Inferior parietal cortex (tissue), 1 donor: ENCODE data around the gene KRTAP4-1.
"Not testable (repeated sequence)": the region's sequence is repeated elsewhere in the genome, so short reads cannot be mapped to it uniquely, and the experiment has no call there.

Source experiments
- DNase-seq: peaks from one replicate; pipeline ENCODE4 v3.0.0-alpha.2; 2016; ENCODE audit errors: extremely low spot score

Gene KRTAP4-1

GRCh38 chr17:41171886-41172285 is 12.8 kb downstream of the KRTAP4-1 start:
- no peak for DNase-seq

- no peak for DNase-seq
These were observed 16.6 kb downstream of the KRTAP4-1 start, which contains the start of gene KRTAP4-3 for GRCh38 chr17:41168121-41168520. Gene KRTAP4-3 (minus strand): TSS chr17:41168221. CDS start chr17:41168172, 49 bp downstream.

- DNase-seq, result no peak
These were observed 17.1 kb downstream of the KRTAP4-1 start for GRCh38 chr17:41167561-41167960.

GRCh38 chr17:41163828-41164227 is 20.9 kb downstream of the KRTAP4-1 start:
- DNase-seq, result no peak

GRCh38 chr17:41160648-41161047 is 24.1 kb downstream of the KRTAP4-1 start, which contains the start of gene KRTAP4-4:
Gene KRTAP4-4 (minus strand): TSS chr17:41160748. CDS start chr17:41160691, 57 bp downstream.
- no peak for DNase-seq

GRCh38 chr17:41160190-41160589 is 24.5 kb downstream of the KRTAP4-1 start:
- not testable (repeated sequence) for DNase-seq

GRCh38 chr17:41153856-41154255 is 30.9 kb downstream of the KRTAP4-1 start:
- DNase-seq, result no peak

GRCh38 chr17:41151525-41151924 is 33.2 kb downstream of the KRTAP4-1 start:
- no peak for DNase-seq

- DNase-seq, result no peak
These were observed 34.7 kb downstream of the KRTAP4-1 start for GRCh38 chr17:41150026-41150425.

GRCh38 chr17:41149652-41149985 is 35.1 kb downstream of the KRTAP4-1 start, which contains the start of gene KRTAP4-5:
Gene KRTAP4-5 (minus strand): TSS chr17:41149825. CDS start chr17:41149767, 58 bp downstream.
- DNase-seq, result no peak

- DNase-seq, result not testable (repeated sequence)
These were observed 35.6 kb downstream of the KRTAP4-1 start for GRCh38 chr17:41148971-41149651.

- no peak for DNase-seq
These were observed 37.0 kb downstream of the KRTAP4-1 start for GRCh38 chr17:41147531-41148204.

- DNase-seq, result no peak
These were observed 39.5 kb downstream of the KRTAP4-1 start for GRCh38 chr17:41145261-41145660.

GRCh38 chr17:41144846-41145245 is 39.9 kb downstream of the KRTAP4-1 start:
- DNase-seq, result no peak

- DNase-seq, result no peak
These were observed 43.4 kb downstream of the KRTAP4-1 start for GRCh38 chr17:41141361-41141760.

GRCh38 chr17:41140360-41141131 is 44.2 kb downstream of the KRTAP4-1 start, which contains the start of gene KRTAP4-6:
Gene KRTAP4-6 (minus strand): TSS chr17:41140544. CDS start chr17:41140487, 57 bp downstream.
- no peak for DNase-seq

- DNase-seq, result not testable (repeated sequence)
These were observed 44.8 kb downstream of the KRTAP4-1 start for GRCh38 chr17:41139865-41140264.
